HG03460 (cell line): Measurements from ENCODE around the gene CHD3.

ENCODE experiments used
- ATAC-seq: cut with Tn5 transposase; IDR thresholded peaks from one replicate; pipeline ENCODE4 v1.9.1; 2021; ENCODE audit not compliant: unreplicated experiment

Gene CHD3

GRCh38 chr17:7864995-7865650 is 23.5 kb upstream of the CHD3 start:
- ATAC-seq = no peak

- no peak for ATAC-seq
Observed at GRCh38 chr17:7867881-7868329, 20.7 kb upstream of the CHD3 start.

DNA sequence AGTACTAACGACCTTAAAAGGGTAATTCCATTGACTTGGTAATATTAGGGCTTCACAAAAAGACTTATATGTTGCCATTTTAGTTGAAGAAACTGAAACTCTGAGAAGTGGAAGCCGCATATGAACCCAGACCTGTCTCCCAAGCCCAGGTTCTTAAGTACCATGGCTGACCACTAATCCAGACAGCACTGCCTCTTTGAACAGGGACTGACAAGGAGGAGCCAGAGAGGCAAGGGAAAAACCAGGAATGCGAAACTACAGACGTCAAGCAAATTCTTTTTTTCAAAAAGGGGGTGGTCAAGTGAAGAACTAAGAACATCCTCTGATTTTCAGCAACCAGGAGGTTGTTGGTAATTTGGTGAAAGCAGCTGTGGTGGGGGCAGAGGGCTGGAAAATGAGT is 15.5 kb upstream of the CHD3 start:
- ATAC-seq = no peak

DNA sequence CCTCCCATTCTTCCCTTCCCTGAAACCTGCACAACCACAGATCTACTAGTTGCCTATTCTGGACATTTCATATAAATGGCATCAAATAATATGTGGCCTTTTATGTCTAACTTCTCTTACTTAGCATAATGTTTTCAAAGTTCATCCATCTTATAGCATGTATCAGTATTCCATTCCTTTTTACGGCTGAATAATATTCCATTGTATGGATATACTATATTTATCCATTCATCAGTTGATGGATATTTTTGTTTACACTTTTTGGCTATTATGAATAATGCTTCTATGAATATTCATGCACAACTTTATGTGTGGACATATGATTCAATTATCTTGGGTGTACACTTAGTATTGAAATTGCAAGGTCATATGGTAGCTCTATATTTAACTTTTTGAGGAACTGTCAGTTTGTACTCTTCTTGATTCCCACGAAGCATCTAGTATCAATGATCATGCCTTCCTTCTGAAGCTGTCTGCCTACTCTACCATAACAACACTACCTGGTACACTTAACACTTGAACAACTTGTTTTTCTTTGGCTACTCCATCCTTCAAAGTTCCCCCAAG is 12.7 kb upstream of the CHD3 start:
- no peak for ATAC-seq

DNA sequence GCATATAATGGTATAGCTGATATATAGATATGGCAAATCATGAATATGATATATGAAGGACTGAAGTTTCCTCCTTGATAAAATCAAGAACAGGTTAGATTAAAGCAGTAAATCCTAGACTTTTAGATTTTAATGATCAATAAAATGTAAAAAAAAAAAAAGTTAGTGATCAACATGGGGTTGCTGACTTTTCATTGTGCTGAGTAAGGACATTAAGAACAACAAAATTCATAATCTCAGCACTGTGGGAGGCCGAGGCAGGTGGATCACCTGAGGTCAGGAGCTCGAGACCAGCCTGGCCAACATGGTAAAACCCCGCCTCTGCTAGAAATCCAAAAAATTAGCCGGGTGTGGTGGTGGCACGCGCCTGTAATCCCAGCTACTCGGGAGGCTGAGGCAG is 10.4 kb upstream of the CHD3 start:
- ATAC-seq = no peak

DNA sequence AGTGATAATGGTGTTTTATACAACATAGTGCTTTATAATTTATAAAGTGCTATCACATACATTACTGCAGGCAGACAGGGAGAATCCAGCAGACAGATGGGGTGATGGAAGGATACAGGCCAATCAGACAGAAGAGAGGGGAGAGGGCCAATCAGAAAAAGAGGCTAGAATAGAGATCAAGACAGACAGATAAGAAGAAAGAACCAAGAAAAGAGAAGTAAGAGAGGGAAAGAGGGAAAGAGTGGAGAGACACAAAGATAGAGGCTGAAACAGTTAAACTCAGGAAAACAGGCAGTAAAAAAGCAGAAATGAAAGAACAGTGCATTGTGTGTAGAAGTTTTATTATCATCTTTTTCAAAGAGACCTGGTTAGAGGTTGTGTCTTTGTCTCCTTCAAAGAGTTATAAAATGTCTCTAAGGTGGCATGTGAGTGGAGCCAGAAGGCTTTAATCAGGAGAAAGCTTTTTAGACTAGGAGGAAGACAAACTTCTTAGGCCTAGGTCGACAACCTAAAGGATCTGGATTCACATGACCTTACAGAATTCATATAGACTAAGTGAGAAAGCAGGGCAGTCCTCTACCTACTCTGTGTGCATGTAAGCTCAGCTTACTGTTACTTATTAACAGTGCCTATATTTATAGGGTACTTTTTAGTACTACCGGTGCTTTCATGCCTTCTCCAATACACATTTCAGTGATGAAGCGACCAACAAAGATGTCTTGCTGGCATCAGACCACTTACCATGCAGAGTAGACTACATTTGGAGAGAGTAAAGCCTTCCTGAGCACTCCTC is 8.3 kb upstream of the CHD3 start:
- no peak for ATAC-seq

DNA sequence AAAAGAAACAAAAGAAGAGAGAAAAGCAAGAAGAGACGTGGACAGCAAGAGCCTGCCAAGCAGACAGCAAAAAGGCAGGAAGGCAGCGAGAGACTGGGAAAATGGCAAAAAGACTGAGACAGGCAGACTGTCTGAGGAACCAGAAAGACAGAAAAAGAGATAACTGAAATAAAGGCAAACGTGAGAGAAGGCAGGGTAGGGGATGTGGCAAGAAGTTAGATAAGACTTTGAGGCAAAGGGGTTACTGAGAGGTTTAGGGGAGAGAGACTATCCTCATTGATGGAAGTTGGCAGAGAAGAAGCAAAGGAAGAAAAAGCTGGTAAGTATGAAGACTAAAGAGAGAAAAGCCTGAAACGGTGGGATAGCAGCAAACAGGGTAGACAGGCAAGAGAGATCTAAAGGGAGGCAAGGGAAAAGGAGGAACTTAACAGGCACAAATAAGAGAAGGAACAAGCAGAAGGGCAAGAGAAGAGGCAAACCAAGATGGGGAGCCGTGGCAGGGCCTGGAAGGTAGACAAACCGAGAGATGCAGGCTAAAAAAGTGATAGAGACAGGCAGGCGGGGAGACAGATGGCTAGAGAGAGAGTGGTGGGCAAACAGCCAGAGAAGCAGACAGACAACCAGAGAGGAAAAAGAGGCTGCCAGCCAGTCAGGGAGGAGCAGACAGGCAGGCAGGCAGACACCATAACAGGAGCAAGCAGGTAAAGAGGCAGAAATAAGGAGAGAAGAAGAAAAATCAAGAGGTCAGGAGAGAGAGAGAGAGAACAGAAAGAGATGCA is 7.1 kb upstream of the CHD3 start:
- no peak for ATAC-seq

GRCh38 chr17:7882068-7882467 is 6.5 kb upstream of the CHD3 start:
- ATAC-seq = no peak

DNA sequence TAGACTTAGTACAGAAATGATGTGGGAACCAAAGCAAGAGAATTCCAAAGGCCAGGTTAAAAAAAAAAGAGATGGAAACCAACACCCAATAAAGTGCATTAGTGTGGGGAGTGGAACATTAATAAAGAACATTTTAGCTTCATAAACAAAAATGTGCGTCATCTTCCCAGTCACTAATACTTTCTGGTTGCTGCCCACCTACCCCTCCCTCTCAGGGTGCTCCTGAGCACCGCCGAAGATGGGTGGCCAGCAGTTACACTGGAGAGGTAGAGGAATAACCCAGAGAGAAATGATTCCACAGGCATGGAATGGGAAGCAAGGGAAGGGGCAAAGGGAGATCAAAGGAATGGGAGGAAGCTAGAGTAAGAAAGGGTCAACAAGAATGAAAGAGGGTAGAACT is 6.0 kb upstream of the CHD3 start:
- no peak for ATAC-seq

GRCh38 chr17:7883781-7884386 is 4.7 kb upstream of the CHD3 start:
- ATAC-seq = no peak

DNA sequence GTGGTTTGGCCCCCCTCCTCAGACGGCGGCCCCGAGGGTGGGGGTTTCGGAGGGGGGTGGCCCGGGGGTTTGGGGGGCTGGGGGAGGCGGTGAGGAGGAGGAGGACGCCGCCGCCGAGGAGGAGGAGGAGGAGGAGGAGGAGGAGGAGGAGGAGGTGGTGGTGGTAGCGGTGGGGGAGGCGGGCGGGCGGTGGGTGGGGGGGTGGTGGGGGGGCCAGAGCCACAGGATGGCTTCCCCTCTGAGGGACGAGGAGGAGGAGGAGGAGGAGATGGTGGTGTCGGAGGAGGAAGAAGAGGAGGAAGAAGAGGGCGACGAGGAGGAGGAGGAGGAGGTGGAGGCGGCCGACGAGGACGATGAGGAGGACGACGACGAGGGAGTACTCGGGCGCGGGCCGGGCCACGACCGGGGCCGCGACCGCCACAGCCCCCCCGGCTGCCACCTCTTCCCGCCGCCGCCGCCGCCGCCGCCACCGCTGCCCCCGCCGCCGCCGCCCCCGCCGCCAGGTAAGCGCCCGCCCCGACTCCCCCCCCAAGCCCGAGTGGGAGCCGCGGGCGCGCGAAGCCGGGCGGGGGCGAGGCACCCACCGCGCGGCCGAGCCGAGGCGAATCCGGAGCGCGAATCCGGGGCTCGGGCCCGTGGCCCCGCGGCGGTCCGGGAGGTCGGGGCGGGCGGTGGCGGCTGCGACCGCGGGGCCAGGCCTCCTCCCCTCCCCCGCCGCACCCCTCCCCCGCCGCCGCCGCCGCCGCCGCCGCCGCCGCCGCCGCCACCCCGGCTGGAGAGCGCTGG is 3.8 kb upstream of the CHD3 start:
- no peak for ATAC-seq

GRCh38 chr17:7885367-7886226 is 3.0 kb upstream of the CHD3 start:
- no peak for ATAC-seq

DNA sequence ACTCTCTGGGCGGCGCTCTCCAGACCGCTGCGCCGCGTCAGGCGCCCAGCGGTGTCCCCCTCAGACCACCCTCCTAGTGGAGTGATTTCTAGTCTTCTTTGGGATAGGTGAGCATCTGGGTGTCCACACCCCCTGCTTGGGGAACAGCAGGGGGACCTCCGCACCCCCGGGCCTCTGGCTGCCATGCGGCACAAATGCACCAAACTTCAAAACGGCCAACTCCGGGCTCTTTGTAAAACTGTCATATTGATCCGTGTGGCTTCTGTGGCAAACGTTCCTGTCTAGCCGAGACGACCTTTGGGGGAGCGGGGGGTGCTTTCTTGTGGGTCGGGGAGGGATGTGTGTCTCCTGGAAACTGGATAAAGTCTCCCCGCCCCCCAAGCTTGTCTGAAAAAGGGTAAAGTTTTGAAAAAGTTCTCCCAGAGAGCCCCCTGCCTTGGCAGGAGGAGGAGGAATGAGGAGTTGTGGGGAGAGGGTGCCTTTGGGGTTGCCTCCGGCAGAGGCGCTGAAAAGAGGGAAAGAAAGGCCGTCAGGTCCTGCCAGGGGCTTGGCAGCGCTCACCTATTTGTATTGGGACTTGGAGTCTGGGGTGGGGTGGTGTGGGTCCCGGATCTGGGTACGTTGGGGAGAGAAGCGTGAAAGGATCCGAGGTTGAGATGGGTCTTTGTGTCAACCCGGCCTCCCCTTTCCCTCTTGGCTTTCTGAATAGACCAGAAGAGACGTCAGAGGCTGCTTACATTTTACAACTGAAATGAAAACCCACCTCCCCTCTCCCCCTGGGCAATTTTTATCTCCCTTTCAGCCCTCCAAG is 2.2 kb upstream of the CHD3 start:
- no peak for ATAC-seq

- no peak for ATAC-seq
Observed at GRCh38 chr17:7887038-7887481, 1.5 kb upstream of the CHD3 start.

DNA sequence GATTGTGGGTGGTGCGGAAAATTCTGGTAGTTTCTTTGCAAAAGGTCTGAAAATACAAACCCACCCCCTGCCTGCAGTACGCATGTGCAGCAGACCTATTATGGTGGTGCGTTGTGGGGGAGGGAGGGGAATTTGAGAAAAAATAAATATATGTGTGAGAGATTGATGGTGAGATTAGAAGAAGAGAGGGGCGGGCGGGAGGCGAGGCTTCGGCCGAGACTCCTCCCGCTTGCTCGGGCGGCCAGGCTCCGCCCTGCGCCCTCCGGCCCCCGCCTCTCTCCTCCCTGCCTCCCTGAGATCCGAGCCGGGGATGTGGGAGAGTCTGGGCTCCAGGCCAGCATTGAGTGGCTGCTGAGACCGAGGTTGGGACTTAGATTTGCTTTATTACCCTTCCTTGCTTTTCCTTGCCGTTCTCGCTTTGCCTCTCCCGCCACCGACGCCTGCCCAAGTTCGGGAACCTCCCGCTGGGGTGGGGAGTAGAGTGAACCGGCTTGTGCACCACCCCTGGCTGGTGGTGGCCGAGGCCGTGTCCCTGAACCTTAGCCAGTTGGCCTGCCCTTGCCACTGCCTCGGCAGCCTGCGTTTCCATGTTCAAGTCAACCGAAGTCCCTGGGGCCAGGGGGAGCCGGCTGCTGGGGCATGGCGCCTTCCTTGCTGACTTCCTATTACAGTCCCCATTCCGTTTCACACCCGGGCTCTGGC is 956 bp upstream of the CHD3 start:
- ATAC-seq = peak; percentile 39

DNA sequence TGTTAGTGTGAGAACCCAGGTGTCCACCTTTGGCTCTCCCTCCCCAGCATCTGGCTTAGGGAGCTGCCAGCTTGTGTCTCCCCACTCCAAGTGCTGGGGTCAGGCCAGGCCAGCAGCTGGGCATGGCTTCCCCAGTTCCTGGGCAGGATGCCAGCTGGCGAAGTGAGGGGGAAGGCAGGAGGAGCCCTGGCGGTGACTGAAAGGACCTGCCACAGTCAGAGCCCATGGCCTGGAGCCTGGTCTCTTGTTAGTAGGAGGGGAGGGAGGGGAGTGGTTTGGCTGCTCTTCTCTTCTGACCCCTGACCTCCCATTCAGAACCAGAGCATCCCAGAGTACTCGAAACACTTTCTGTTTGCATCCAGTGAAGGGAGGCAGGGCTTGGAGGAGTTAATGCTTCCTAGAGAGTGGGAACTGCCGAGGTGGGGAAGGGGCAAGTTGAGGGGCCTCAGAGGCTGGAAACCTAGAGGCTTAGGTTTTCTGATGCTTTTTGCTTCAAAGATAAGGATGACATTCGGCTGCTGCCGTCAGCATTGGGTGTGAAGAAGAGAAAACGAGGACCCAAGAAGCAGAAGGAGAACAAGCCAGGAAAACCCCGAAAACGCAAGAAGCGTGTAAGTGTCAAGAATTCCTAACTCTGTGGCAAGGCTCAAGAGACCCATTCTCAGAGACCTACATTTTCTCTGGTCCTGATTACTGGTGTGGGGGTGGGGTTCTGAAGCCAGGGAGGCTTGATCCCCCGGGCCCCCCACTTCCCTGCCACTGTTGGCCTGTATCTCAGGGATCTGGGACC is 772 bp downstream of the CHD3 start:
- ATAC-seq = no peak
